ENCODE results near the gene CBR3.

CBR3 gene

DNA sequence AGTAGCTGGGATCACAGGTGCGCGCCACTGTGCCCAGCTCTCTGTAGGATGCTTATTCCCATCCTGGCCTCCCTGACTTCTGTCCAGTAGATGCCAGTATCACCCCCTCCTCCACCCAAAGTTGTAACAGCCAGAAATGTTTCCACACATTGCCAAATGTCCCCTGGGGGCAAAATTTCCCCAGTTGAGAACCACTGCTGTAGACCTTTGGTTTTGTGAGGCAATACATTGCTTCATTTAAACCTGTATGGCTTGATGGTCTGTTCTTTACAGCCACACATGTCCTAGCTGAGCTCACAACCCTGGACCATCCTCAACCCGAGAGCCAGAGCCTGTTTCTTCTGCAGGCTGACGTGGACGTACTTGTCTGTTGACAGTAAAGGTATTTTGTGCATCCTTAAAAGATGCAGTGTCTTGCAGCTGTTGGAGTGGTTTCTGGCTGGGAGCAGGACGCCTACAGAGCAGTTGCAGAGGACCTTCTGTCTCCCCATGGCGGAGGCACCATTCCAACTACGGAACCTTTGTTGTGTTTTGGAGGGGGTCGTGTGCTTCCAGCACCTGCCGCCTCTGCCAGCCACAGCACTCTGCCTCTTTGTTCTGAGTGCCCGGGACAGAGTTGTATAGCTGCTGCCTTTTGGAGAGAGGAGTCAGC is 48.4 kb downstream of the CBR3 start:
- no peak for DNase-seq (ENCODE audit: low read depth in 2 of 2)

DNA sequence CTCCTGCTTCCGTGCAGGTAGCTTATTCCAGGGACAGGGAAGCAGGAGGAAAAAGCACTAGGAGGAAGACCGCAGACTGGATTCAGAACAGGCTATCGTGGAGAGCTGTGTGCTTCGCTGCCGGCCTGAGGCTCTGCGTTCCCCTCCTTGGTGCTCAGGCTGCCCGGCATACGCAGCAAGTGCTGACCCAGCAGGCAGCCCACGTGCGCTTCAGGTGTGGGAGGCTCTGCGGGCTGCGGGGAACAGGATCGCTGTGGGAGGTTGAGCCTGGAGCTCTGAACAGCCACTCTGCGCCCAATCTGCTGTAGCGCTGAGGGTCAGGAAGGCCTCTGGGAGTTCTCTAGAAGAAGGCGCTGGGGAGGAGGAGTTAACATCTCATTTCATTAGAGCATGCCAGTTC is 49.7 kb downstream of the CBR3 start:
- no peak for DNase-seq (ENCODE audit: low read depth in 2 of 2)

DNA sequence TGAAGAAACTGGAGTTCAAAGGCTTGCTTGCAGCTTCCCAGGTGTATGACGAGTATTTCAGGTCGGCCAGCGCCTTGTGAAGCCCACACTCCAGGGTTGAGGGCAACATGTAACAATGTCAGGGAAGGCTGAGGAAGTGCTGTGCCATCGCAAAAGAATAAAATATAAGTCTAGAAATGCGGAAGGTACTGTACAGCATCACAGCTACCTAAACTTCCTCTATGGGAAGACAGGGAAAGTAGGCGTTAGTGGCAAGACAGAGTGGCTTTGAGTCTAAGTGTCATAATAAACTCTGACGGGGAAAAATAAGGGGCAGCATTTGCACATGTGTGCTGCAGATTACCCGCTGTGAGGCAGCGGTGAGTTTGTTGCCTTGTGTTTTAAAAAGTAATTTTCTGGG is 50.6 kb downstream of the CBR3 start:
- no peak for DNase-seq (ENCODE audit: low read depth in 2 of 2)

DNA sequence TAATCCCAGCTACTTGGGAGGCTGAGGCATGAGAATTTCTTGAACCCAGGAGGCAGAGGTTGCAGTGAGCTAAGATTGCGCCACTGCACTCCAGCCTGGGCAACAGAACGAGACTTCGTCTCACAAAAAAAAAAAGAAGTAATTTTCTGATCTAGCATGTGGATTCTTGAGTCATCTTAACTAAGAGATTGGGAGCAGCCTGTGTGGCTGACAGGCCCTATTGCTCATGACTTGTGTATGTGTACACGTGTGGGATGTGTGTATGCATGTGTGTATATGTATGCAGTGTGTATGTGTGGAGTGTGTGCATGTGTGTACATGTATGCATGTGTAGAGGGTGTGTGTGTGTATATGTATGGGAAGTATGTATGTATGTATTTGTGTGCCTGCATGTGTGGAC is 51.2 kb downstream of the CBR3 start:
- DNase-seq (ENCODE audit: low read depth in 2 of 2) = no peak

DNA sequence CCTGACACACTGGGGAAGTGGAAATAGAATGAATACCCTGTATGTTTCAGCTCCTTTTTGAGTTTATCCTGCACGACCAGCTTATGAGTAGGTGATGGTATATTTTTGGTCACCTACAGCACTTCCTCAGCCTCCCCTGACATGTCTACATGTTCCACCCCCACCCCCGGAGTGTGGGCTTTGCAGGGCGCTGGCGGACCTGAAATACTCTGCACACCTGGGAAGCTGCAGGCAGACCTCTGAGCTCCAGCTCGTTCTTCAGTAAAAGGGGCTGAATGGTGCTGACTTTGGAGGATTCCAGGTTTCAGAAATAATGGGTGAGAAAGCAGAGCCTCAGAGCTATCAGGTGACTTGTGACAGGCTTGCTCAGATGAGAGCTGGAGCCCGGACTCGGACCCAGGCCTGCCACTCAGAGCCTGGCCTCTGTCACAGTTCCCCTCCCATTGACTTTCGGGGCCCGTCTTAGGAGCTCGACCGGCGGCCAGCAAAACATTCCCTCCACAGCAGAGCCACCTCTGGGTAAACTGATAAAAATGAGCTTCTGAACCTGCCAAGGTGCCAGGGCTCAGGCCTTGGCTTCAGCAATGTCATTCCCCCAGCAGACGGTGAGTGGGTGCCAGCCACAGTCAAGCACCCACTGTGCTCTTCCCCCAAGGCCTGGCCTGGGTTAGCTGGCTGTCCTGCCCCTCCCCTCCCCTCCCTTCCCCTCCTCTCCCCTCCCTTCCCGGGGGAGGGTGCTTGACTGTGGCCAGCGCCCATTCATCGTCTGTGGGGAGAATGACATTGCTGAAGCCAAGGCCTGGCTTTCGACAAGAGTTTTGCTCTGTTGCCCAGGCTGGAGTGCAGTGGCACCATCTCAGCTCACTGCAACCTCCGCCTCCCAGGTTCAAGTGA is 51.9 kb downstream of the CBR3 start:
- DNase-seq (ENCODE audit: low read depth in 2 of 2) = no peak

DNA sequence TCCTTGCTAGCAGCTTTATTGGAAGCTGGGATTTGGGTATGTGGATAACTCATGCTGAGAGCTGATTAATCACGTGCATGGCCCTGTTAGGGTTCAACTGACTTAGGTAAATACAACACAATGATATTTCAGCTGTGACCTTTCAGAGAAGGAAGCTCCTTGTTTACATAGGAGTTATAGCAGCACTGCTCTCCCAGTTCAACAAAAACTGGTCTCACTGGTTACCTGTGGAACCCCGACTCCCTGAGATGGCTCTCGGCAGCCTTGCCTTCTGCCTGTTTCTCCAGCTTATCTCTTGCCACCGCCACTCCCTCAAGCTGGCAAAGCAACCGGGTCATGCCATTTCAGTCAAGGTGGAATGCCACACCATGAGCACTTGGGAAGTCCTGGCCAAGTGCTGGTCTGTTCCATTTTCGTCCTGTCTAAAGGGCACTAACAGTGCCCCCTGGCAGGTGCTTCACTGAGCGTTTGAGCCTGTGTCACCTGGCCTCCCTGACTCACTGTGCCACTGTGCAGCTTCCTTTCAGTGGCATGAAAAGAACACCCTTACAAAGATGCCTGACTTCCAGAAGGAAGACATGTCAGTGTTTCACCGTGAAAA is 53.3 kb downstream of the CBR3 start:
- DNase-seq (ENCODE audit: low read depth in 2 of 2) = no peak

DNA sequence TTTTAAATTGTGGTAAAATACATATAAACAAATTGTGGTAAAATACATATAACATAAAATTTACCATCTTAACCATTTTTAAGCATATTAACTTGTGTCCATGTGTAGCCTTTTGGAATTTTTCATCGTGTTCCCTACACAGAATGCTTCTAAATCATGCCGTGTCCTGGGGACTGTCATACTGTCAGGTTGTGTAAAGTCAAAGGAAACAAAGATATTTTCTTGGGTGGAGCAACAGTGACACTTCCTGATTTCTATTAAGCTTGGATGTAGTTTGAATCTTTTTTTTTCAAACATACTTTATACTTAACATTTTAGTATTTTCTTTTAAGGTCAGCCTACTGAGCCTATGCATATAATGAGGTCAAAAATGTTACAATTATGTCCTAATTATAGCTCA is 54.1 kb downstream of the CBR3 start:
- DNase-seq (ENCODE audit: low read depth in 2 of 2) = no peak

DNA sequence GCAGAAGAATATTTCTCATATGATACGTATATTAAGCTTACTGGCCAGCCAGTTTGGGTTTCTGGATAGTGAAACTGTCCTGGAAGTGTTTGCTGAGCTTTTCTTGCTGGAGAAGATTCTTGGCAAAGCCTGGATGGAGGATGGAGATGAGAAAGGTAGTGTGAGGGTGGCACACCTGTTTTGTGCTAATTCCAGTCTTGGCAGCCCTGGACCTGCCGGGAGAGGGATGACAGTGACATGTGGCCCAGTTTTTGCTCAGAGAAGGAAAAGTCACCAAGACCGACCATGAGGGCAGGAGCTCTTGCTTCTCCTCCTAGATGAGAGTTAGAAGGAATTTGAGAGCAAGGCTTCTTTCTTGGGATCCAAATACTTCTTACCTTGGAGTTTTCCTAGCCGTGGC is 55.9 kb downstream of the CBR3 start:
- DNase-seq (ENCODE audit: low read depth in 2 of 2) = no peak

DNA sequence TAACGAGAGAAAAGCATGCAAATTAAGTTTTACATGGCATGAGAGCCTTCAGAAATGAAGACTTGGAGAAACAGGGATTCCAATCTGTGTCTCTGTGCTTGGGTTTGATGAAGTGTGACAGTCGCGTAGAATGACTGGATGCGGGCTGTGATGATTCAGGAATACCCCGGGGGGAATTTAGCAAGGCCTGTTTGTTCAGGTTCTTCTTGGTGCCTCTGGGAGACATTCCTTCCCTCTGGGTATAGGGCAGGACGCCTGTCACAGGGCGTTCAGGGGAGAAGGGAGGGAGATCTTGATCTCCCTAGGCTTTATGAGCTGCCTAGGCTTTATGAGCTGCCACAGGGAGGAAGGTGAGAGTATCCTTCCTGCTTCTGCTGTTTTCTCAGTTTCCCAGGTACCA is 58.3 kb downstream of the CBR3 start:
- no peak for DNase-seq (ENCODE audit: low read depth in 2 of 2)

DNA sequence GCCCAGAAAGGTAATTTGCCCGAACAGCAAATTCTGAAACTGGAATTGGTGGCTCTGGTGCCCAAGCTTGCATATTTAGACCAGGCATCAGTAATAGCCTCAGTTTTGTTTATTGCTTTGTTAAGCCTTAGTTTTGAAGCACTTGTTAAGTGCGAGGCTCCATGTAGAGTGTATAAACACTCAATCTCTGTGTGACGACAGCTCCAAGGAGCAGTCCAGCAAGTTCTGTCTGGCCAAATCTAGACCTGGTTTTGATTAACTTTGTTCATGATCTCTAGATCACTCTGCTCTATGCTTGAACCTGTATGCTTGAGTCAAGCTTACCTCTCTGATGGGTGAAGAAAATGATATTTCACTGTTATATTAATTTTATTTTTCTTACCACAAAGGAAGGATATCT is 59.1 kb downstream of the CBR3 start:
- DNase-seq (ENCODE audit: low read depth in 2 of 2) = no peak

DNA sequence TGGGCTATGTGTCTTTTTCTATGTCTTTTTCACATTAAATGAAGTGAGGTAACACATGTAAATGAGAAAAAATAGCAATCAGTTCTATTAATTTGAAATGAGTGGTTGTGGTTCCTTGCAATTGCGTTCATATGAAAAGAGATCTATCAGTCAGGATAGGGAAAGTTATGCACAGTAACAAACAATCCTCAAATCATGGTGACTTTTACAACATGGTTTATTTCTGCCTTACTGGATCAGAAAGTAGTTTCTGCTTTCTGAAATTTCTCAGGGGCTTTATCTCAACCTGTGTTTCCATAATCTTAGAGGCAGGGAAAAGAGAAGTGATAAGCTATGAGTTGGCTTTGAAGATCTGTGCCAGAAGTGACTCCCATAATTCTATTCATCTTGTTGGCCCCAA is 60.7 kb downstream of the CBR3 start:
- DNase-seq (ENCODE audit: low read depth in 2 of 2) = no peak
